HepG2 (cell line): ENCODE measurements around the gene KAT7. TPM values are rescaled to one million over a fixed set of nuclear protein-coding genes. Genes with fewer than 3 reads are reported as not detected.

Experiments used
- ATAC-seq: fragments of 200-7000 bp; cut with Tn5 transposase; 3 replicates; pipeline ENCODE4 v1.9.1; 2020; ENCODE audit warnings: mild to moderate bottlenecking, moderate library complexity
- BruUV-seq: library from RNA; stranded (reverse); fragments of 400-500 nt; replicated peaks from 2 replicates; lab custom pipeline; 2021; lab: Mats Ljungman, UMichigan
- CTCF ChIA-PET: fragments of 300-600 bp; formaldehyde crosslinking; extraction: SDS; loops from one replicate; lab custom pipeline; 2021; ENCODE audit warnings: low total read pairs, inconsistent platforms, low intra/inter-chr PET ratio; lab: Yijun Ruan, JAX
- POLR2A ChIA-PET: fragments of 350-600 bp; sonication (Branson Sonifier 250); formaldehyde crosslinking; loops from one replicate; lab custom pipeline; 2020; ENCODE audit warnings: antibody characterized with exemption, inconsistent platforms; lab: Yijun Ruan, JAX
- DNase-seq: peaks from one replicate; pipeline ENCODE4 v3.0.0-alpha.2; 2015; ENCODE audit warnings: low spot score
- FAIRE-seq: peaks from 3 replicates; lab custom pipeline; 2011; peaks lifted over from hg19 to GRCh38; lab: Jason Lieb, UNC
- H2AFZ ChIP-seq: one replicate; pipeline ENCODE4 v1.6.1; 2011; ENCODE audit warnings: low read length, inconsistent platforms
- H3K27ac ChIP-seq: fragments of 300-600 bp; 3 replicates; pipeline ENCODE4 v1.8.0; 2011; ENCODE audit warnings: mixed run types, mild to moderate bottlenecking, mixed read lengths, low read length, inconsistent platforms; ENCODE audit not compliant: insufficient read depth; ENCODE audit errors: extremely low read length
- H3K27me3 ChIP-seq, 2 experiments: fragments of 200-600 bp in 1 of 2; 2 replicates in 1 of 2; 3 replicates in 1 of 2; pipeline versions ENCODE4 v1.6.0 to v1.8.0; 2011; ENCODE audit warnings: low read length in 2 of 2, mild to moderate bottlenecking in 2 of 2, moderate library complexity in 2 of 2, inconsistent platforms in 1 of 2; ENCODE audit not compliant: insufficient read depth in 2 of 2, control insufficient read depth in 1 of 2
- H3K36me3 ChIP-seq, 2 experiments: fragments of 200-600 bp in 1 of 2; replicated peaks in 1 of 2; 2 replicates in 1 of 2; 3 replicates in 1 of 2; pipeline versions ENCODE4 v1.5.1 to v1.8.0; 2011; ENCODE audit warnings: low read length in 2 of 2, inconsistent platforms in 1 of 2; ENCODE audit not compliant: insufficient read depth in 2 of 2, control insufficient read depth in 1 of 2
- H3K4me1 ChIP-seq: 2 replicates; pipeline ENCODE4 v1.5.1; 2012; ENCODE audit warnings: low read length, inconsistent platforms; ENCODE audit not compliant: insufficient read depth
- H3K4me2 ChIP-seq: 2 replicates; pipeline ENCODE4 v1.6.0; 2011; ENCODE audit warnings: low read depth, low read length, inconsistent platforms
- H3K4me3 ChIP-seq, 3 experiments: fragments of 200-600 bp in 1 of 3; sonication (generic), shearing (Covaris generic) in 1 of 3; replicated peaks in 1 of 3; 2 replicates each; pipeline ENCODE4 v1.5.1; 2011 to 2016; ENCODE audit warnings: low read length in 3 of 3, inconsistent platforms in 2 of 3, low read depth in 2 of 3, mild to moderate bottlenecking in 2 of 3, control low read depth in 1 of 3, mixed read lengths in 1 of 3; ENCODE audit not compliant: insufficient read depth in 1 of 3
- H3K79me2 ChIP-seq: one replicate; pipeline ENCODE4 v1.6.1; 2011; ENCODE audit warnings: low read length, inconsistent platforms; ENCODE audit not compliant: insufficient read depth
- H3K9ac ChIP-seq: 2 replicates; pipeline ENCODE4 v1.6.0; 2011; ENCODE audit warnings: mild to moderate bottlenecking, low read depth, low read length, inconsistent platforms; ENCODE audit not compliant: insufficient read depth
- H3K9me3 ChIP-seq: 2 replicates; pipeline ENCODE4 v1.5.1; 2012; ENCODE audit warnings: mild to moderate bottlenecking, low read length
- H4K20me1 ChIP-seq: 2 replicates; pipeline ENCODE4 v1.6.0; 2011; ENCODE audit warnings: inconsistent platforms, mild to moderate bottlenecking, low read length, moderate library complexity; ENCODE audit not compliant: insufficient read depth
- AFF4 ChIP-seq: sonication (generic); formaldehyde crosslinking; IDR thresholded peaks from 2 replicates; pipeline ENCODE4 v1.4.0; 2020; ENCODE audit warnings: missing genetic modification reagents
- E2F5 ChIP-seq: sonication (generic); formaldehyde crosslinking; conservative IDR thresholded peaks from 2 replicates; pipeline ENCODE4 v1.4.0; 2020; ENCODE audit warnings: missing genetic modification reagents
- HNF1A ChIP-seq, 2 experiments: sonication (generic) in 1 of 2; formaldehyde crosslinking in 1 of 2; IDR thresholded peaks; 2 replicates each; pipeline versions ENCODE4 v1.4.0 to v1.6.1; 2016 to 2020; ENCODE audit warnings: borderline replicate concordance in 1 of 2, low read depth in 1 of 2, mild to moderate bottlenecking in 1 of 2, missing genetic modification reagents in 1 of 2
- ISX ChIP-seq: sonication (generic); formaldehyde crosslinking; conservative IDR thresholded peaks from 2 replicates; pipeline ENCODE4 v1.5.0; 2020; ENCODE audit warnings: missing genetic modification reagents
- KDM2A ChIP-seq: sonication (generic); formaldehyde crosslinking; IDR thresholded peaks from 2 replicates; pipeline ENCODE4 v1.4.0; 2020; ENCODE audit warnings: low read depth, missing genetic modification reagents, borderline replicate concordance
- MIER2 ChIP-seq: IDR thresholded peaks from 2 replicates; pipeline ENCODE4 v1.6.1; 2016; ENCODE audit warnings: missing biosample characterization, missing genetic modification reagents
- PRMT3 ChIP-seq: sonication (generic); formaldehyde crosslinking; IDR thresholded peaks from 2 replicates; pipeline ENCODE4 v1.8.1; 2022; ENCODE audit warnings: low read depth, mild to moderate bottlenecking, moderate library complexity, missing genetic modification reagents, borderline replicate concordance
- RFX5 ChIP-seq: IDR thresholded peaks from 2 replicates; pipeline ENCODE4 v1.6.1; 2011; ENCODE audit warnings: low read depth, low read length, improper control_type of control experiment
- TSC22D2 ChIP-seq: sonication (generic); formaldehyde crosslinking; IDR thresholded peaks from 2 replicates; pipeline ENCODE4 v1.5.1; 2020; ENCODE audit warnings: missing genetic modification reagents, mild to moderate bottlenecking, borderline replicate concordance
- ZNF562 ChIP-seq: sonication (generic); formaldehyde crosslinking; IDR thresholded peaks from 2 replicates; pipeline ENCODE4 v1.8.0; 2022; ENCODE audit warnings: missing genetic modification reagents, borderline replicate concordance
- ZNF605 ChIP-seq: sonication (generic); formaldehyde crosslinking; IDR thresholded peaks from 2 replicates; pipeline ENCODE4 v1.8.0; 2022; ENCODE audit warnings: mild to moderate bottlenecking, missing genetic modification reagents
- ZNF615 ChIP-seq: sonication (generic); formaldehyde crosslinking; IDR thresholded peaks from 2 replicates; pipeline ENCODE4 v1.5.0; 2020; ENCODE audit warnings: mild to moderate bottlenecking, missing genetic modification reagents, borderline replicate concordance
- ZNF746 ChIP-seq: sonication (generic); formaldehyde crosslinking; IDR thresholded peaks from 2 replicates; pipeline ENCODE4 v1.8.0; 2022; ENCODE audit warnings: mild to moderate bottlenecking, missing genetic modification reagents
- WGBS: methylation state at CpG from one replicate; pipeline ENCODE4 v1.1.6; 2017; ENCODE audit warnings: low lambda C conversion rate; 5-methylcytosine and 5-hydroxymethylcytosine counted together
- in situ Hi-C: cut with HindIII; loops from 2 replicates; pipeline ENCODE4 v1.10.0; 2017; ENCODE audit warnings: low pct_unique_long_range_greater_than_20kb; ENCODE audit not compliant: extremely low pct_ligation_motif_present
- intact Hi-C: fragments of 100-400 bp; cut with micrococcal nuclease; formaldehyde crosslinking; loops from one replicate; pipeline ENCODE4 v1.10.0; 2022; ENCODE audit not compliant: unreplicated experiment
- polyA plus RNA-seq, 8 experiments: library from polyadenylated mRNA; depleted of rRNA in 3 of 8; stranded (reverse) in 7 of 8; unstranded in 1 of 8; fragments of >200 nt; fragmentation: Illumina TruSeq in 4 of 8; extraction: Trizol in 4 of 8; gene quantifications; 2 replicates each; pipeline versions ENCODE4 v1.2.1 to v1.2.3, GENCODE V29; 2011 to 2016; ENCODE audit warnings: low read depth in 4 of 8, missing spikeins in 1 of 8, mixed read lengths in 1 of 8; ENCODE audit not compliant: insufficient read depth in 1 of 8
- total RNA-seq, 5 experiments: library from RNA; depleted of rRNA; stranded (reverse); fragments of >200 nt; fragmentation: Illumina TruSeq; extraction: Trizol; gene quantifications; 2 replicates each; pipeline ENCODE4 v1.2.3, GENCODE V29; 2016; ENCODE audit warnings: low read depth in 1 of 5

The KAT7 gene
- total and polyA plus RNA-seq, 2 of the 13 experiments (the other 11 are each of a cell fraction or from before 2014, with no cell fraction given): 21.2 to 39.2 TPM

- TF ChIP-seq ZNF562 (CRISPR knock-in tag) (no peak), ZNF746 (no peak), ISX (no peak), RFX5 (no peak), TSC22D2 (CRISPR knock-in tag) (no peak), E2F5 (CRISPR knock-in tag) (no peak), ZNF615 (CRISPR knock-in tag) (no peak)
Measured at GRCh38 chr17:49850218-49850610, 61.7 kb downstream of the KAT7 start (continued).

- BruUV-seq: no TSS peak
- in situ Hi-C loops (no loop called here), intact Hi-C loops (loop anchor here (10.0 kb wide), 1 partner anchor 286 kb away; no protein-coding TSS in a partner anchor)
- peak overlapping the region; percentile 14; the same call in 1 of the 2 replicates for H3K9ac ChIP-seq
- H3K27me3 ChIP-seq: peaks cover 4 to 35% of the 10 kb centered on the region in 2 experiments; a peak in 4 of 5 replicates
- DNase-seq (no peak), FAIRE-seq (no peak), ATAC-seq (no peak; the same call in 2 of the 3 replicates)
- peaks cover 24% of the 10 kb centered on the region for H3K4me1 ChIP-seq
- POLR2A ChIA-PET: no interaction called here
- no peak overlapping the region for H2AFZ ChIP-seq
- peaks cover 3% of the 10 kb centered on the region; the same call in 1 of the 2 replicates for H4K20me1 ChIP-seq
- no peaks in the 10 kb centered on the region for H3K79me2 ChIP-seq
- H3K4me3 ChIP-seq: peak overlapping the region; percentile 56 to 85 (median 69); a peak in 5 of 6 replicates
- no peak overlapping the region for H3K27ac ChIP-seq
- H3K36me3 ChIP-seq: no peaks in the 10 kb centered on the region
- CTCF ChIA-PET: interaction anchor here (0.7 to 1.4 kb wide), 4 partner anchors 10 to 294 kb away, joined by 3 to 5 read pairs (median 4); no protein-coding TSS in a partner anchor
- peak overlapping the region; percentile 97 for H3K4me2 ChIP-seq
- no peaks in the 10 kb centered on the region for H3K9me3 ChIP-seq
- WGBS: 36% methylated on average over 37 of the region's 61 CpGs
- TF ChIP-seq PRMT3 (peak; percentile 68; the same call in 1 of the 2 replicates), AFF4 (CRISPR knock-in tag) (no peak), MIER2 (CRISPR knock-in tag) (no peak), KDM2A (peak; percentile 59; the same call in 1 of the 2 replicates), HNF1A (IDR thresholded peaks at IDR 0.05; ENCODE audit: low read depth) (no peak), HNF1A (CRISPR knock-in tag; IDR thresholded peaks at IDR 0.05; ENCODE audit: borderline replicate concordance) (0 out of 2 replicates have a peak, but pooled peaks have one; percentile 15), ZNF605 (CRISPR knock-in tag) (no peak)
Measured at GRCh38 chr17:49850772-49851386, 62.4 kb downstream of the KAT7 start.
